WERI-Rb-1 (cell line): Measurements from ENCODE around the gene WDR91.

Experiments
- DNase-seq: peaks from one replicate; pipeline ENCODE4 v3.0.0-alpha.2; 2020
- H3K27ac ChIP-seq: fragments of 250-450 bp; sonication (Bioruptor Pico); 2 replicates; pipeline ENCODE4 v1.5.1; 2020; ENCODE audit warnings: mild to moderate bottlenecking, moderate library complexity
- H3K27me3 ChIP-seq: fragments of 250-450 bp; sonication (Bioruptor Pico); 2 replicates; pipeline ENCODE4 v1.5.1; 2021; ENCODE audit warnings: mild to moderate bottlenecking, low read depth, moderate library complexity; ENCODE audit not compliant: insufficient read depth, severe bottlenecking
- H3K36me3 ChIP-seq: fragments of 250-450 bp; sonication (Bioruptor Pico); 2 replicates; pipeline ENCODE4 v1.5.1; 2020; ENCODE audit warnings: mild to moderate bottlenecking, moderate library complexity
- H3K4me3 ChIP-seq: 2 replicates; pipeline ENCODE4 v1.5.1; 2011; ENCODE audit warnings: low read depth, mild to moderate bottlenecking, control low read depth, low read length
- H3K9me3 ChIP-seq: fragments of 250-450 bp; sonication (Bioruptor Pico); 2 replicates; pipeline ENCODE4 v1.5.1; 2021; ENCODE audit warnings: mild to moderate bottlenecking, moderate library complexity; ENCODE audit not compliant: severe bottlenecking
- TF ChIP-seq, protein P1 (sequence below): IDR thresholded peaks from 2 replicates; pipeline ENCODE4 v1.5.1; 2011; ENCODE audit warnings: low read depth, mild to moderate bottlenecking, control low read depth, inconsistent platforms, low read length

Gene WDR91

DNA sequence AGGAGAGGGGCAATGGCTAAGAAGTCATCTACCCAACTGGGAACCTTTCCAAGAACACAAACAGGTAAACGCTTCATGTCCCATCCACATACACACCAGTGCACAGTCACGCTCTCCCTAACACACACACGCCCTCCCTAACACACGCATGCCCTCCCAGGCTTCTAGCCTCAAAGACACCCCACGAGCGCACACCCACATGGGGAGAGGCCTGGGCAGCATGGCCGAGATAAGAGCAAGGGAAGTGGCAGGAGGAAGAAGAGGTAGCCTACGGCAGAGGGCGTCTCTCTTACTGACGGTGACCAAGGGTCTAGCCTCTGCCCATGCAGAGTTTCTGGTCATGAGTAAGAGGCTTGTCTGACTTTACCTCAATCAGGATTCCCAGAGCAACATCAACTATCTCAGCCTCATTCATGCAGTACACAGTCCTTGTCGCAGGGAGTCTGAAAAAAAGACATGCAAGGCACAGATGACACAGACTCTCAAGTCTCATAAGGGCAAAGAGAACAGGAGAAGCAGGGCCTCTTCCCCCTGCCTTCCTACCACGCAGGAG, 43.9 kb downstream of the WDR91 start:
- Histone ChIP-seq H3K27ac (no peak overlapping the region), H3K27me3 (no peaks in the 10 kb centered on the region), H3K36me3 (peaks cover 60% of the 10 kb centered on the region), H3K4me3 (no peak overlapping the region), H3K9me3 (no peaks in the 10 kb centered on the region)
- TF ChIP-seq, protein P1, sequence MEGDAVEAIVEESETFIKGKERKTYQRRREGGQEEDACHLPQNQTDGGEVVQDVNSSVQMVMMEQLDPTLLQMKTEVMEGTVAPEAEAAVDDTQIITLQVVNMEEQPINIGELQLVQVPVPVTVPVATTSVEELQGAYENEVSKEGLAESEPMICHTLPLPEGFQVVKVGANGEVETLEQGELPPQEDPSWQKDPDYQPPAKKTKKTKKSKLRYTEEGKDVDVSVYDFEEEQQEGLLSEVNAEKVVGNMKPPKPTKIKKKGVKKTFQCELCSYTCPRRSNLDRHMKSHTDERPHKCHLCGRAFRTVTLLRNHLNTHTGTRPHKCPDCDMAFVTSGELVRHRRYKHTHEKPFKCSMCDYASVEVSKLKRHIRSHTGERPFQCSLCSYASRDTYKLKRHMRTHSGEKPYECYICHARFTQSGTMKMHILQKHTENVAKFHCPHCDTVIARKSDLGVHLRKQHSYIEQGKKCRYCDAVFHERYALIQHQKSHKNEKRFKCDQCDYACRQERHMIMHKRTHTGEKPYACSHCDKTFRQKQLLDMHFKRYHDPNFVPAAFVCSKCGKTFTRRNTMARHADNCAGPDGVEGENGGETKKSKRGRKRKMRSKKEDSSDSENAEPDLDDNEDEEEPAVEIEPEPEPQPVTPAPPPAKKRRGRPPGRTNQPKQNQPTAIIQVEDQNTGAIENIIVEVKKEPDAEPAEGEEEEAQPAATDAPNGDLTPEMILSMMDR: no peak
- DNase-seq: no peak

DNA sequence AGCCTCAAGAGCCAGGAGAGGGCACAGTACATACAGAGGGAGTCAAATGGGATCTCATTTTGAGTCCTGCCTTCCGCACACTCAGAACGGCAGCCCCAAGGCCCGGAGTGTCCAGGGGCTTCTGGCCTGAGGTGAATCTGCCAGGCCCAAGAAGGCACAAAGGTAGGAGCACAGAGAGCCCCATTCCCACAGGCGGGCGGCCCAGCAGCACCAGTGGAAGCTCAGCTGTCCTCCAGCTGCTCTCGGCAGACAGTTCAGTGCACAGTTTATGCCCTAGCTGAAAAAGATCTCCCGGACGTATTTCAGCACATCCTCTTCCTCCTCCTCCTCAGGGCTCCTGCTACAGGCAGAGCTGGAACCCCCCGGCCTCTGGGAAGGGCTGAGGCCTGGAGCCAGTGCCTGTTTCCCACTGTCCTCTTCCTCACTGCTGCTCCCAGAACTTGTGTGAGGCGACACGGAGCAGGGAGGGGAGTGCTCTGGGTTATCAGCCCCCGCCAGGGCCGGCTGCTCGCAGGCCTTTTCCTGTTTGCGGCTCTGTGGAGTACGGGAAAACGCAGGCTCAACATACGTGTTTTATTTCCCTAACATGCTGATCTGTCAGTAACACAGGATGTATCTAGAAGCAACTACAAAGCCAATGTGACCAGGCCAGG, 44.9 kb downstream of the WDR91 start:
- H3K9me3 ChIP-seq: no peaks in the 10 kb centered on the region
- no peak overlapping the region for H3K27ac ChIP-seq
- no peaks in the 10 kb centered on the region for H3K27me3 ChIP-seq
- no peak overlapping the region for H3K4me3 ChIP-seq
- TF ChIP-seq, protein P1: no peak
- peaks cover 64% of the 10 kb centered on the region for H3K36me3 ChIP-seq
- DNase-seq: no peak

DNA sequence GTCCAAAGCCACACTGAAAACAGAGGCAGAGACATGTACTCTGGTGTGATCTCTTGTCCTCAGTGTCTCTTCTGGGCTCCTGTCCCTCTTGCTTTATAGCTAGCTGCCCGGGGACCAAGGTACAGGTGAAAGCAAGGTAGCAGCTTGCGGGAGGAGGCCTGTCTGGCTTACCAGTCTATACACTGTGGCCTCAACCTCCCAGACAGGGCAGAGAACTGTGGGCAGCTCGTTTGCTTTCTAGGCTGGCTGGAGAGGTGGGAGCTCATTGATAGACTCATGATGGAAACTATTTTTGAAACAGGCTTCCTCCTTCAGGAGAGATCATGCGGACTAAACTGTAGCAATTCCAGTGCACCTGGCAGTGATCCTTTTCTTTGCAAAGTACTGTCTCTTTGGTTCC, 45.5 kb downstream of the WDR91 start:
- no peak overlapping the region for H3K4me3 ChIP-seq
- H3K27me3 ChIP-seq: no peaks in the 10 kb centered on the region
- H3K36me3 ChIP-seq: peaks cover 64% of the 10 kb centered on the region
- no peak overlapping the region for H3K27ac ChIP-seq
- DNase-seq: no peak
- TF ChIP-seq, protein P1: no peak
- no peaks in the 10 kb centered on the region for H3K9me3 ChIP-seq

DNA sequence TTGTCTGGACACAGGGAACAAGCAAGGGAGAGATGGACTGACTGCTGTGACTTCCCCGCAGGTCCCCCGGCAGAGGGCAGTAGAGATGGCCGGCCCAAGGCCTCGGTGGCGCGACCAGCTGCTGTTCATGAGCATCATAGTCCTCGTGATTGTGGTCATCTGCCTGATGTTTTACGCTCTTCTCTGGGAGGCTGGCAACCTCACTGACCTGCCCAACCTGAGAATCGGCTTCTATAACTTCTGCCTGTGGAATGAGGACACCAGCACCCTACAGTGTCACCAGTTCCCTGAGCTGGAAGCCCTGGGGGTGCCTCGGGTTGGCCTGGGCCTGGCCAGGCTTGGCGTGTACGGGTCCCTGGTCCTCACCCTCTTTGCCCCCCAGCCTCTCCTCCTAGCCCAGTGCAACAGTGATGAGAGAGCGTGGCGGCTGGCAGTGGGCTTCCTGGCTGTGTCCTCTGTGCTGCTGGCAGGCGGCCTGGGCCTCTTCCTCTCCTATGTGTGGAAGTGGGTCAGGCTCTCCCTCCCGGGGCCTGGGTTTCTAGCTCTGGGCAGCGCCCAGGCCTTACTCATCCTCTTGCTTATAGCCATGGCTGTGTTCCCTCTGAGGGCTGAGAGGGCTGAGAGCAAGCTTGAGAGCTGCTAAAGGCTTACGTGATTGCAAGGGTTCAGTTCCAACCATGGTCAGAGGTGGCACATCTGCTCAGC, 46.8 kb downstream of the WDR91 start:
- H3K27ac ChIP-seq: no peak overlapping the region
- H3K9me3 ChIP-seq: no peaks in the 10 kb centered on the region
- H3K27me3 ChIP-seq: no peaks in the 10 kb centered on the region
- DNase-seq: no peak
- TF ChIP-seq, protein P1: no peak
- peaks cover 57% of the 10 kb centered on the region for H3K36me3 ChIP-seq
- no peak overlapping the region for H3K4me3 ChIP-seq

DNA sequence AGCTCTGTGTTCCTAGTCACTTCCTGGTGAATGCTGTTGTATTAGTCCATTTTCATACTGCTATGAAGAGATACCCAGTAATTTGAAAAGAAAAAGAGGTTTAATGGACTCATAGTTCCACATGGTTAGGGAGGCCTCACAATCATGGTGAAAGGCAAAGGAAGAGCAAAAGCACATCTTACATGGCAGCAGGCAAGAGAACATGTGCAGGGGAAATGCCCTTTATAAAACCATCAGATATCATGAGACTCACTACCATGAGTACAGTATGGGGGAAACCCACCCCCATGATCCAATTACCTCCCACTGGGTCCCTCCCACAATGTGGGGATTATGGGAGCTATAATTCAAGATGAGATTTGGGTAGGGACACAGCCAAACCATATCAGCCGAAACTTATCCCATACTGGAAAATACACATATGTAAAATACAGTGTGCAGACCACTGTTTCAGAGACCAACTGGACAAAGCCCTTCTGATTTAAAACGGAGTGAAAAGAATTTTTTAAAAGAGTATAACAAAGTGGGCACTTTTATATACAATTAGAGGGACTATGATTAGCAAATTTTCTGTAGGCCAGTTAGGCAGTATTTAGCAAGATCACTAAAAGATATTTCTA, 48.8 kb downstream of the WDR91 start:
- no peaks in the 10 kb centered on the region for H3K9me3 ChIP-seq
- H3K4me3 ChIP-seq: no peak overlapping the region
- DNase-seq: no peak
- H3K27me3 ChIP-seq: no peaks in the 10 kb centered on the region
- H3K27ac ChIP-seq: no peak overlapping the region
- H3K36me3 ChIP-seq: peaks cover 44% of the 10 kb centered on the region
- TF ChIP-seq, protein P1: no peak
